Activated naive CD4-positive, alpha-beta T cell treated with anti-CD3 and anti-CD28 coated beads, Interleukin-2, amount 50 U/mL, for 72 hours (primary cell): Measurements from ENCODE around the gene ARHGEF7. TPM values are rescaled to one million over a fixed set of nuclear protein-coding genes. Genes with fewer than 3 reads are reported as not detected.
A peak's percentile ranks its signal among the peaks of the same experiment; 100 is the strongest.

ENCODE experiments used
- ATAC-seq, 2 donors: fragments of 150-1000 bp; cut with Tn5 transposase; 2 replicates each; pipeline ENCODE4 v1.10.0; 2021; ENCODE audit warnings: mild to moderate bottlenecking in 2 of 2, moderate library complexity in 2 of 2
- DNase-seq, 2 donors: peaks; one replicate each; pipeline ENCODE4 v3.0.0; 2021 to 2022; ENCODE audit warnings: low spot score in 2 of 2
- H3K27ac Mint-ChIP-seq, 2 donors: one replicate each; pipeline ENCODE4 v1.8.0; 2022; ENCODE audit warnings: mild to moderate bottlenecking in 2 of 2, mixed read lengths in 2 of 2
- H3K36me3 Mint-ChIP-seq, 2 donors: one replicate each; pipeline ENCODE4 v1.8.0; 2022; ENCODE audit warnings: mixed read lengths in 2 of 2
- H3K9me3 Mint-ChIP-seq, 2 donors: one replicate each; pipeline ENCODE4 v1.8.0; 2022; ENCODE audit warnings: mixed read lengths in 2 of 2
- total RNA-seq, 2 donors: library from RNA; stranded (reverse); gene quantifications; one replicate each; pipeline ENCODE4 v1.2.3, GENCODE V29; 2022

ARHGEF7 gene
- total RNA-seq, 2 donors from 2014 or later, result 69.5 to 82.5 TPM

DNA sequence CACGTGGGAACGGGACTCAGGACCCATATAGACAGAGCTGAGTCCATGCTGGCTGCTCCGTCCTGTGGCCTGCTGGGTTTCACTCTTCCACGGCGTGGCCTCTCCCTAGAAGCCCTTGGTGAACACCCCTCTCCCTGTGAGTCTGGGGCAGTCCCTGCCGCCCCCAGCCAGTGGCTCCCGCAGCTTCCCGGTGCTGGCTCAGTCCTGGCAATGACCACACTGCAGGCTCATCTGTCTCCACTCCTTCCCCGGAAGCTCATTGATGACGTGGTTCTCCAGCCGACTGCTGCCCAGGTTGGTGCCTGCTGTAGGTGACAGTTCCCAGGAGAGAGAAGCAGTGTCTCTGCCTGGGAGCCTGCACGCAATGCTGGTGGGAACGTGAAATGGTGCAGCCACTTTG is 203.3 kb downstream of the ARHGEF7 start:
- ATAC-seq, result no peak
- peak overlapping the region in 1 of 2 donors; percentile 29 for H3K27ac Mint-ChIP-seq
- peaks cover 0 to 2% of the 10 kb centered on the region in 2 donors for H3K36me3 Mint-ChIP-seq
- no peak for DNase-seq
- no peaks in the 10 kb centered on the region for H3K9me3 Mint-ChIP-seq

DNA sequence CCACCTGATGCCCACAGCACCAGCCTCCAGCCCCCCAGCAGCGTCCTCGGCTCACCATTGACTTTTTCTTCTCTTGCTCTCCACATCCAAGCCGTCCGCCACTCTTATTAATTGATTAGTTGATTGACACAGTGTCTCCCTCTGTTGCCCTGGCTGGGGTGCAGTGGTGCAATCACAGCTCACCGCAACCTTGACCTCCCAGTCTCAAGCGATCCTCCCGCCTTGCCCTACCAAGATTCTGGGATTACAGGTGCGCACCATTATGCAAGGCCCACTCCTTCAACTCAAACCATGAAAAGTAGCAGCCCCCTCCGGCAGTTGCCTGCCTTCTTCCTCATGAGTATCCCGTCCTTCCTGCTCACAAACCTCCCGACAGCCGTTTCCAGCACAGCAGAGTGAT is 204.4 kb downstream of the ARHGEF7 start:
- peak overlapping the region in 1 of 2 donors; percentile 56 for H3K27ac Mint-ChIP-seq
- no peaks in the 10 kb centered on the region for H3K36me3 Mint-ChIP-seq
- ATAC-seq, result no peak
- DNase-seq, result no peak
- no peaks in the 10 kb centered on the region for H3K9me3 Mint-ChIP-seq

GRCh38 chr13:111319998-111320911 is 205.1 kb downstream of the ARHGEF7 start, which contains the start of gene TEX29:
Gene TEX29 (plus strand): TSS chr13:111320642. CDS start chr13:111320891, 249 bp downstream.
- H3K27ac Mint-ChIP-seq, result peak within 1 kb of the TSS in 1 of 2 donors; percentile 56
- DNase-seq (no peak), ATAC-seq (no peak)
- no peaks in the 10 kb centered on the region for H3K9me3 Mint-ChIP-seq
- H3K36me3 Mint-ChIP-seq, result no peaks in the 10 kb centered on the region

DNA sequence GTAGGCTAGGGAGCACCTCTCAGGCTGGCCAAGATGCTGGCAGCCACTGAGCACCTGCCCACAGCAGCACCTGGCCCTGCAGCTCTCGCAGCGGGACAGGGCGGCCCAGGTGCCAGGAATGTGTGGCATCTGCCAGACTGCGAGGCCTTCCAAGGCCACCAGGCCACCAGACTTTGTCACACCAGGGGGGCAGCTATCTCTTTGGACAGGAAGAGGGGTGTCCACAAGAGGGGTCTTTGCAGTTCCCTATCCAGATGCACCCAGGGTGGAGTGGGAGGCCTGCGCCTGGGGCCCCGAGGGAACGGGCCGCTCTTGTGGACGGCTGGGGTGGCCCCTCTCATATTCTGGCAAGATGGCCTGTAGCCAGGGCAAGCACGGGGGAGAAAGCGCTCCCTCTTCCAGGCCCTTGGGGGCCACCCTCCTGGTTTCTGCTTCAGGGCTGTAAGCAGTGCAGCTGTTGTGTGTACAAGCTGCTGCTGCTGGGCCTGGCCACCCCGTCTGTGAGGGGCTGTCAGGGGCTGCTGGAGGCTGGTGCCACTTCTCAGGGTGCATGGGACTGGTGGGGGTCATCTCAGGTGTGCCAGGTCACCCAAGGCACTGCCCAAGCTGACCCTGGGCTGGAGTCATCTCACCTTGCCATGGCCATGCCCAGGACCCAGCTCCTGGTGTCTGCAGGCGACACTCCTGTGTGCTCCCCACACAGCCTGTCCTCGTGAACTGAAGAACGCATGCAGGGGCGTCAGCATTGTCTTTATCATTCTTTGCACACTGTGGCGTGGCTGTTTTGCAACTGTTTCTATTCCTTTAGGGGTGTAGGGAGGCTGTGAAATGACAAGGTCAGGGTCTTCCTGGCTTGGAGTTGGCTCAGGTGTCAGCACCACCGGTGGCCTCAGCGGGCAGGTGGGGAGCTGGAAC is 207.1 kb downstream of the ARHGEF7 start:
- Mint-ChIP-seq H3K36me3 (no peaks in the 10 kb centered on the region), H3K27ac (no peak overlapping the region), H3K9me3 (no peaks in the 10 kb centered on the region)
- DNase-seq, result no peak
- peak in 1 of 2 donors; percentile 16 for ATAC-seq

DNA sequence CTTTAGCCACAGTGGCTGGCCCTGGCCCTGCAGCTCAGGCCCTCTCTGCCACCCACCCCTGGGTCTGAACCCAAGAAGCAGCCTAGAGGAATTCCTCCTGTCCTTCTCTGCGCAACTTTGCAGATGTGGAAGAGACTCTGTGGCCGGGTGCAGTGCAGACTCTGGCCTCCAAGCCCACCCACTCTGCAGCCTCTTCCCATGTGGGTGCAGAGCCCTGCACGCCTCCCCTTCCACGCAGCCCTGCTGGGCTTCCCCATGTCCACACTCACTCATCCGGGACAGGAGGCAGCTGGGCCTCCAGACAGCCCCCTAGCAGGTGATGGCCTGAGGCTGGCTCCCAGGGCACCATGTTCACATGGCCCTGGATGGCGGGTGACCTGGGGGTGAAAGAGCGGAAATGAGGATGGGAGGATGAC is 207.8 kb downstream of the ARHGEF7 start:
- no peak overlapping the region for H3K27ac Mint-ChIP-seq
- ATAC-seq (no peak), DNase-seq (no peak)
- no peaks in the 10 kb centered on the region for H3K36me3 Mint-ChIP-seq
- no peaks in the 10 kb centered on the region for H3K9me3 Mint-ChIP-seq

DNA sequence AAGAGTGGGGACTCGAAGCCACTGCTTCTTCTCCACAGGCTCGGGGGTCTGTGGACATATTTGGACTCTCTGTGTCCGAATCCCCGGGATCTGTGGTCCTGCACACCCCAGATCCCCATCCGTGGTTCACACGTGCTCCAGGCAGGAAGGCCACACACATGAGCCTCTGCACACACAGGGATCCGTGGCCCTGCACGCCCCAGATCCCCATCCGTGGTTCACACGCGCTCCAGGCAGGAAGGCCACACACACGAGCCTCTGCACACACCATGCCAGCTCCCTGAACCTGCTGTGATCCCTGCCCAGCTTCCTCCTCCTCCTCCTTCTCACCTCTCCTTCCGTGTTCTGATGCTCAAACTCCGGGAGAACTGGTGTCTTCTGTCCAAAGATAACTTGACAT is 208.4 kb downstream of the ARHGEF7 start:
- ATAC-seq (no peak), DNase-seq (no peak)
- H3K27ac Mint-ChIP-seq, result peak overlapping the region in 1 of 2 donors; percentile 83
- no peaks in the 10 kb centered on the region for H3K36me3 Mint-ChIP-seq
- no peaks in the 10 kb centered on the region for H3K9me3 Mint-ChIP-seq

DNA sequence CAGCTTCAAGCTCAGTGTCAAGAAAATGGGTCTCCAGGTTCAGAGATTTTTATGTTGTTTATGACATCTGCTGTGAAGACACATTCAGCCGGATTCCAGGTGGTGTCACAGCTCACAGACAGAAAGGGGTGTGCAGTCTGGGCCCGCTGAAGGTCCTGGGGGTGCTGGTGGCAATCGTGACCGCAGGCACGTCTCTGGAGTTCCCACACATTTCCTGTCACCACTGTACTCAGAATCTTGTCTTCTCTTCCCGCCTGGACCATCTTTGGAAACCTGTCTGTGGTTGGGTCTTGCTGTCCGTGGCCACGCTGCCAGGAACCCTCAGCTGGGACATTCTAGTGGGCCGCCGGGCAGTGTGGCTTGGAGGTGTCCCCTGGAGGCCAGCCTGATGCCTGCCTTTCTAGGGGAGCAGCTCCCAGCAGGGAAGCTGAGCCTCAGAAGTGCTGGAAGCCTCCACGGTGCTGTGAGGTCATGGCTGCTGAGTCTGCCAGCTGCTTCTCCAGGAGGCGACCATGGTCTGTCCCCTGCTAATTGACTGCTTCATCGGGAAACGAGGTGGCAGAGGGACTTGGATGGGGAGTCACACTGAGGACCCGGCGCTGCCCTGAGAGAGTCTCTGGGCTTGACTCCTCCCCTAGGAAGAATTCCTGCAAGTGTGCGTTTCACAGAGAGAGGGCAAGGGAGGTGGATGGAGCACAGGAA is 209.0 kb downstream of the ARHGEF7 start:
- no peak for ATAC-seq
- Mint-ChIP-seq H3K36me3 (no peaks in the 10 kb centered on the region), H3K9me3 (no peaks in the 10 kb centered on the region), H3K27ac (peak overlapping the region; percentile 9 to 83)
- no peak for DNase-seq

GRCh38 chr13:111324736-111325135 is 209.6 kb downstream of the ARHGEF7 start:
- Mint-ChIP-seq H3K36me3 (no peaks in the 10 kb centered on the region), H3K27ac (no peak overlapping the region), H3K9me3 (no peaks in the 10 kb centered on the region)
- ATAC-seq (no peak), DNase-seq (no peak)

- no peak for DNase-seq
- ATAC-seq, result no peak
- Mint-ChIP-seq H3K36me3 (no peaks in the 10 kb centered on the region), H3K27ac (peak overlapping the region in 1 of 2 donors; percentile 56), H3K9me3 (no peaks in the 10 kb centered on the region)
Observed at GRCh38 chr13:111325146-111325890, 210.2 kb downstream of the ARHGEF7 start.

GRCh38 chr13:111325941-111326620 is 211.0 kb downstream of the ARHGEF7 start:
- no peak for ATAC-seq

DNA sequence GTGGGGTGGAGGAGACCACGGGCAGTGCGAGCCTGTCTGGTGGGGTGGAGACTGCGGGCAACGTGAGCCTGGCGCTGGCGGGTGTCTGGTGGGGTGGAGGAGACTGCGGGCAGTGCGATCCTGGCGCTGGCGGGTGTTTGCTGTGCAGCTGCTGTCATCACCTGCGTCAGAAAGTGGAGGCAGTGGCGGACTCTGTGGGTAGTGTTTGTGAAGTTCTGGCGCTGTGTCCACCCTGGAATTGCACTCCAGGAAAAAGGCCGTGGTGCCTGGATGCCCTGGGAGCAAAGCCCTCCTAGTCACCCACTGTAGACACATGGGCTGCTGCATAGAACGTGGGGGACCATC is 211.5 kb downstream of the ARHGEF7 start:
- Mint-ChIP-seq H3K9me3 (no peaks in the 10 kb centered on the region), H3K27ac (no peak overlapping the region), H3K36me3 (no peaks in the 10 kb centered on the region)
- DNase-seq (no peak), ATAC-seq (no peak)

More at GRCh38 chr13:111325941-111326620, 211.0 kb downstream of the ARHGEF7 start:
- no peak for DNase-seq
- Mint-ChIP-seq H3K9me3 (no peaks in the 10 kb centered on the region), H3K36me3 (no peaks in the 10 kb centered on the region), H3K27ac (no peak overlapping the region)

DNA sequence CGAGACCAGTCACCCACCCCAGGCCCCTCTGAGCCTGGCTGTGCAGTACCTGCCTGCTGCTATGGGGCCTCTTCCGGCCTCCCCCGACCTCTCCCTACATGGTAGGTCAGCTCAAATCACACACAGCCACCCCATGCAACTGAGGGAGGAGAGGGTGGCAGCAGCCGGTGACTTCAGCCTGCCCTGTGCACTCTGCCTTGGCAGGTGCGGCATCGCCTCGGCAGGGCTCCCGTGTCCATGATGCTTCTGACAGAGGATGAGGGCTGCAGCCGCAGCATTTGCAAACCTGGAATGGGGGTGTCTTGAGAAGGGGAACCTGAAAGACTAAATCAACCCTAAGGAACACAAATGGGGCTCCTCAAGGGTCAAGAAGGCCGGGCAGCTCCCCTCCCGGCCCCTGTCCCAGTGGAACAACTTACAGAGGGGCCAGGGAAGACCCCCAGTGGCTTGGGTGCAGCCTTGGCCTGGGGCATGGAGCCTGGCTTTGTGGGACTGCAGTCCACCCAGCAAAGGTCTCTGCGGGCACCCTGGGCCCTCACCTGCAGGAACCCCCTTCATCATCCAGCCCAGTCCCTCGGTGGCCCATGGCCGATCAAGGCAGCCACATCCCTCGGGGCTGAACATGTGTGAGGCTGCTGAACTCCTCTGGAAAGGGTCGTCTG is 212.0 kb downstream of the ARHGEF7 start:
- no peak for DNase-seq

DNA sequence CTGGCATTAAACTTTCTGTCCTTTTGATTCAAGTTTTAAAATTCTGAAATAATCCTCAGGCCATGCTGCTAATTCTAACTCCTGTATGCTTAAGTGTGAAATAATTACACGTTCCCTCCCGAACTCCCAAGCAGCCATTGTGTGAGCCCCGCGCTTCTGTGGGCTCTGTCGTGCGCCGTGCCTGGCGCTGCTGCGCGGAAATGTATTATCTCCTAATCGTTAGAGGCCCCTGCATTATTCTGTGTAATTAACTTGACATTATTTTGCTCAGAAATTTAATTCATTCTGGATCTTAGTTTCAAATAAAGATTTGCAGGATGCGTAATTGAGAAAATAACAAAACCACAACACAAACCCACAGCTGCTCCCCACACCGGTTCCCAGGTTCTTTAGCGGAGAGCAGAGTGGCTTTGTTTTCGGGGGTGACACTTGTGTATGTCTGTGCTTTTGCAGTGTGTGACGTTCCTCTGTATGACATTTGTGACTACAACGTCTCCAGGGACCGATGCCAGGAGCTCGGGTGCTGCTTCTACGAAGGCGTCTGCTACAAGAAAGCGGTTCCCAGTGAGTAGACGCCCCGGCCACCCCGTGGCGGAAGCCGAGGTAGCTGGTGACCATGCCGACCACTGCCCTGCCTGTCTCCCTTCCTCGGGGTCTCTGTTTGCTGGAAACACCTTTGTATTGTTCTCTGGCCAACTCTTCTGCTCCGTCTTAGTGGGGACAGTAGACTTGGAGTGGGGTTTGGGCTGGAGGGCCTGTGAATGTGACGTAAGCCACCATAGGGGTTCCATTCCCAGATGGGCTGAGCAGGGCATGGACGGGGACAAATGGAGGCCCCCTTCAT is 212.8 kb downstream of the ARHGEF7 start:
- DNase-seq (no peak), ATAC-seq (no peak)
- H3K27ac Mint-ChIP-seq, result no peak overlapping the region
- peaks cover 0 to 6% of the 10 kb centered on the region in 2 donors for H3K36me3 Mint-ChIP-seq
- peaks cover 0 to 4% of the 10 kb centered on the region in 2 donors for H3K9me3 Mint-ChIP-seq

More for the DNA sequence above, 212.0 kb downstream of the ARHGEF7 start:
- Mint-ChIP-seq H3K27ac (no peak overlapping the region), H3K9me3 (no peaks in the 10 kb centered on the region), H3K36me3 (no peaks in the 10 kb centered on the region)
- ATAC-seq, result peak in 1 of 2 donors; percentile 6
